Muscle of back (tissue), 11 donors: ENCODE measurements around the gene NBEA. TPM values are rescaled to one million over a fixed set of nuclear protein-coding genes. Genes with fewer than 3 reads are reported as not detected.
"Not testable (repeated sequence)": the region's sequence is repeated elsewhere in the genome, so short reads cannot be mapped to it uniquely, and the experiment has no call there.

Experiments used
- DNase-seq, 3 donors: peaks; one replicate each; pipeline versions ENCODE4 v3.0.0 to v3.0.0-alpha.2; 2013
- polyA plus RNA-seq, 10 donors: library from polyadenylated mRNA; unstranded; fragments of 120-200 nt; gene quantifications; one replicate each; pipeline ENCODE4 v1.2.1, GENCODE V29; 2013; ENCODE audit not compliant: insufficient read length in 10 of 10

NBEA gene
- polyA plus RNA-seq, 10 donors, result 13.3 to 18.4 (median 14.5) TPM

DNA sequence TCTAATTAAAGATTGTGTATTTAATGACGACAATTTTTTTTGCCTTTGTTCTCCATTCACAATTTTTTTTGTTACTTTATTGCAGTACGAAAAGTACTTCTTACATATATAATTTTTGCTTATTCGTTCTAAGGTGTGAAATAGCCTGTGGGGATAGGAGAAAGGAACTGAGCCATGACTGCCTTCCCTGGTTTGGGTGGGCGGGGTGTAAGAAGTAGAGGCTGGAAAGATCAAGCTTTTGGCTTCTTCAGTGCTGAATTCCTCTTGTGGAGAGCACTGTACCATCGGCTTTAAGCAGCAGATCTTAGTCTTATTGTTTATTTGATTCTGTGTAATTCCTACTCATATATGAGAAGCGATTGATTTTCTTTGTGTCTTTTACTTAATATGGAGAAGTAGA, 115.8 kb downstream of the NBEA start:
- no peak for DNase-seq

DNA sequence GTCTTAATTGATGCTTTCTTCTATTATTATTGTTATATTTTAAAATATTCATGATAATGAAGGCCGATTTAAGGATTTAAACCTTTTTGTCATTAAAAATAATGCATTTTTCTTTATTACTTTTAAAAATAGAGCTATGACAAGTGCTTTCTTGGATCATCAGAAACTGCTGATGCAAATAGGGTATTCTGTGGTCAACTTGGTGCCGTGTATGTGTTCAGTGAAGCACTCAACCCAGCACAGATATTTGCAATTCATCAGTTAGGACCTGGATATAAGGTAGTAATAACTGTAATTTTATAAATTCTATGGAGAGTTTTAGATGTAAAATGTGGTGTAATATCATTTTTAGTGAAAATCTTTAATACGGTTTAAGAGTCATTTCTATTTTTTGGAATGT, 116.5 kb downstream of the NBEA start:
- DNase-seq, result not testable (repeated sequence)

GRCh38 chr13:35086667-35087066, 144.6 kb downstream of the NBEA start:
- no peak for DNase-seq

DNA sequence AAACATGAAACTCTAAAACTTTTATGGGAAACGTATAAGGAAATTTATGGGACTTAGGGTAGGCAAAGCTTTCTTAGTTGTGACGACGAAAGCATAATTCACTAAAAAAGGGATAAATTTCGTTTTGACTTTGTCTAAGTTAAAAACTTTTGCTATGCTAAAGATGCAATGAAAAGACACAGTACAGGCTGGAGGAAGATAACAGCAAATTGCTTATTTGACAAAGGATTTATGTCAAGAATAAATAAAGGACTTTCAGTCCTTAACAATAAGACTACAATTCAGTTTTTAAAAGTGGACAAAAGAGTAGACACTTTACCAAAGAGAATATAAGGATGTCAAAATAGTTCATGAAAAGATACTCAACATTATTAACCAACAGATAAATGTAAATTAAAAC, 150.2 kb downstream of the NBEA start:
- no peak for DNase-seq

DNA sequence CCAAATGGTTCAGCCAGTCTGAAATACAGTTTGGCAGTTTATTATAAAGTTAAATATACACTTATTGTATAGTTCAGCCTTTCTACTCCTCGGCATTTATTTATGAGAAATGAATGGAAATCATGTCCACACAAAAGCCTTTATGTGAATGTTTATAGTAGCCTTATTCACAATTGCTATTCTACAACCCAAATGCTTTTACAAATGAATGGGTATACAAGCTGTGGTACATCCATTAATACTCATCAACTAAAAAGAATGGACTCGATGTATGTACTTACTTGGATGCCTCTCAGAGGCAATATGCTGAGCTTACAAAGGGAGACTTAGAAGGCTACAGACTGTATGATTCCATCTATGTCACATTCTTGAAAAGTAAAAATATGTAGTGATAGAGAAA, 150.7 kb downstream of the NBEA start:
- DNase-seq, result no peak

- DNase-seq, result no peak
Observed at GRCh38 chr13:35093356-35093755, 151.3 kb downstream of the NBEA start.

- DNase-seq, result not testable (repeated sequence)
Observed at GRCh38 chr13:35106771-35107170, 164.7 kb downstream of the NBEA start.

DNA sequence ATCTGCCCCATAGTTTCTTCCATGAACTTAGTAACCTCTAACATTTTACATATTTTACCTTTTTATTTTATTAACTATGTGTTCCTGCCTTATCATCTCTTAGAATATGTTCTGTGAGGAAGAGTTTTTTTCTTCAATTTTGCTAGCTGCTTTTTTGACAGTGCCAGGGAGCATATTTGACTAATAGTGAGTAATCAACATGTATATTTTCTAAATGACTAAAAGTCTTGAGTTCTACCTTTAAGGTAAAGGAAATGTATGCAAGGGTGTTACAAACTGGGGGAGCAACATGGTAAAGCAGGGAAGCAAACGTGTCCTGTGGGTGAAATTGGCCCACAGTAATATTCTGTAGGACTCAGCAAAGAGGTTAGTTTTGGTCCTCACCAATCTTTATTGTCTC, 165.5 kb downstream of the NBEA start:
- no peak for DNase-seq

GRCh38 chr13:35113612-35114011, 171.5 kb downstream of the NBEA start:
- DNase-seq, result not testable (repeated sequence)

DNA sequence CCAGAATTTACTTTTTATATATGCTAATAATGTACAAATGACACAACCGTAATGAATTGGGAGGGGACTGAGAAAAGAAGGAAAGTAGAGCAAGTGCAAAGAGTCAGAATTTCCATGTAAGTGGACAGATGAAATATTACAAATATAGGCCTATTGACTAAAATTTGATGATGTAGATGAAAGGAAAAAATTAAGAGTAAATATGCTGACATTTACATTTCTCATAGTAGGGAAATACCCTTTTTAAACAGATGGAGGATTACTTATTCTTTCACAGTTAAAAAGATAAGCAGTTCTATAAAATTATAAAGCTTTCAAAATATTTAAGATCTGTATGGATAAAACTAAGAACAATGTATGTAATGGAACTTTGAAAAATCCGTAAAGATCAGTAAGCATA, 185.4 kb downstream of the NBEA start:
- no peak for DNase-seq

DNA sequence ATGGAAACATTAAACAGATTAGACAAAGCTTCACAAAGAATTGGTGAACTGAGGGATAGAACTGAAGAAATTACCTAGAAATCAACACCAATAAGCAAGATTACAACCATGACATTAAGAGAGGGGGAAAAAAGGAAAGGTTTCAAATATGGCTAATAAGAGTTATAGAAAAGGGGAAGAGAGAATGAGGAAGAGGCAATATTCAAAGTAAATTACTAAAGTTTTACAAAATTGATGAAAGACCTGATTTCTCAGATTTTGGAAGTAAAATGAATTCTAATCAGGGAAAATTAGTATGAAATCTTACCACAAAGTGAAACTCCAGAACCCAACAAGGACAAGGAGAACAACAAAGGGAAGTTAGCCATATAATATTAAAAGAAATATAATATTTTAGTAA, 187.4 kb downstream of the NBEA start:
- DNase-seq, result no peak

GRCh38 chr13:35131471-35131870, 189.4 kb downstream of the NBEA start:
- DNase-seq, result no peak

DNA sequence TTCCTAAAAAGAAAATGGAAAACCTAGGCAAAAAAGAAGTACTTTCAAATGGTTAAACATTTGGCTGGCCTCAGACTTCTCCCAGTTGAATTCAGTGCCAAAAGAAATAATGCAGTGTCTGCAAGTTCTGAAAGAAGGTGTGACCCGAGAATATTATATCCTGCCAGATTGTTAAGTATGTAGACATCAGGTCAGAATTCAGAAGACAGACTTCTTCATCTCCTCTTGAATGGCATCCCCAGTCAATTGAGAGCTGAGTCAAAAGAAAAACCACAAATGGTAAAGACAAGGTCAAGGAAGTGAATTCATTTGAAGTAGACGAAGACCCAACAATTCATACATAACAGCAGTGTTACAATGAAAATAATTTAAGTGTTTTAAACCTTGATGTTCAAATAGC, 194.5 kb downstream of the NBEA start:
- no peak for DNase-seq

- DNase-seq, result no peak
Observed at GRCh38 chr13:35139591-35139990, 197.5 kb downstream of the NBEA start.

DNA sequence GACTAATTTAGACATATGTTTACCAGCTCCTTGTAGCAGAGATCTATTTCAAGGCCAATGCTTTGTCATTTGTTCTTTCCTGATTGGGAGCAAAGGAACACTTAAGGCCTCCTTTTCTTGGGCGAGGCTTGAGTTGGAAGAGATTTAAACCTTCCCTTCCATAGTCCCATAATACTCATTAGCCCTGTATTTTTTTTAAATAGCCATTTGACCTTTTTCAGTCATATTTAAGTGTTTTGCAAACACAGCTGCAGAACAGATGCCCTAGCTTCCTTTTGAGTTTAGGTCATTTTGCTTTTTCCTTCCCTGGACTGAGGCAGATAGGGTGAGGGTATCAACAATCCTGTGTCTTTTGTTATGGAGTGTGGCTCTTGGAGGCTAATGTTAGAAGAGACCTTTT, 198.3 kb downstream of the NBEA start:
- DNase-seq, result peak in 2 of 3 donors; percentile 36 to 49

GRCh38 chr13:35140831-35141230, 198.8 kb downstream of the NBEA start:
- peak; percentile 41 to 67 (median 54) for DNase-seq

DNA sequence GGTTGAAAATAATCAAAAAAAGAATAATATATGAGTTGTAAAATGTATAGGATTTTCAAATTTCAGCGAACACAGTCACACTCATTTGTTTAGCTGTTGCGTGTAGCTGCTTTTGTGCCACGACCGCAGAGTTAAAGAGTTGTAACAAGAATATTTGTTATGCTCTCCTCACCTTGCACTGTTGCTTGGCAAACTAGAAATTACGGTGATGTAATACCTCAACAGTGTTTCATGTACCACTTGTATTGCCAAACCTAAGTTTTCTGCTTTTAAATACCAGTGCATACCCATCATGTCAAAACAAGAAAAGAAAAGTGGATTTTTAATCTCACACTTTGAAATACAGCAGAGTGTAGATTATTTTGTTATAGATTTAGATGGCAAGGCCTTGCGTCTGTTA, 201.1 kb downstream of the NBEA start:
- no peak for DNase-seq

GRCh38 chr13:35144166-35144890, 202.3 kb downstream of the NBEA start:
- no peak for DNase-seq

DNA sequence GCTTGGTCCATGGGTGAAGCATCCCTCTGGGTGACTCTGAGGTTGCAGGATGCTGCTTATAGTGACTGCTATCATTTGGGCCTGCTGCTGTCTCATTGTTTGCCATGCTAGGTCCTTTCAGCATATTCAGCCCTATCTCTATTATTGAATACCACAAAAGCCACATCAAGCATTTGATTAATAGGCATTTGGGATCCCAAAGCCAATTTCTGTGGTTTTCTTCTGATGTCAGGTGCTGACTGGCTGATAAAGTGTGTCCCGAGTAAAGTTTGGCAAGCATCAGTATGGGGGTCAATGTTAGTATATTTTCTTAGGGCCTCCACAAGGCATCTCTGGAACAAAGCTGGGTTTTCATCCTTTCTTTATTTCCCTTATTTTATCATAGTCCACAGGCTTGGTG, 204.6 kb downstream of the NBEA start:
- no peak for DNase-seq

DNA sequence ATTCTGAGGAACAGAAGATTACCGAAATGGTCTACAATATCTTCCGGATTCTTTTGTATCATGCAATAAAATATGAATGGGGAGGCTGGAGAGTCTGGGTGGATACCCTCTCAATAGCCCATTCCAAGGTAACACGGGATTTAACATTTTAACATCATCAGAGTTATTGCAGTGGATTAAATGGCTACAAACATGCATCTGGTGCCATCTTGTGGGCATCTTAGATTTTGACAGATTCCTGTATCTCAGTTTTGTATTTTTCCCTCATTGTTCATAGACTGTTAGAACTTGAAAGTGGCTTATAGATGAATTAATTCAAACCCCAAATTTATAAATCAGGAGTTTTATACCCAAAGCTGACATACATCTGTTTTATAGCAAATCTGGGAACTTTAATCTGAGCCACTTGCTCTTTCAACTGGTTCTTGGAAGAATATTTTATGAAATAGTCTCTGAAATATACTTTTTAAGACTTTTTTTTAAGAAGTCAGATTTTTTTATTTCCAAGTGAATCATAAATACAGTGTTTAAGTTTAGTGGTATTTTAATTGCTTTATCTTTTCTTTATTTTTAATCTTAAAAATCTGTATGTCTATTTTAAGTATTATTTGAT, 215.2 kb downstream of the NBEA start:
- peak; percentile 58 to 83 (median 65) for DNase-seq

- no peak for DNase-seq
Observed at GRCh38 chr13:35159041-35159440, 217.0 kb downstream of the NBEA start.

DNA sequence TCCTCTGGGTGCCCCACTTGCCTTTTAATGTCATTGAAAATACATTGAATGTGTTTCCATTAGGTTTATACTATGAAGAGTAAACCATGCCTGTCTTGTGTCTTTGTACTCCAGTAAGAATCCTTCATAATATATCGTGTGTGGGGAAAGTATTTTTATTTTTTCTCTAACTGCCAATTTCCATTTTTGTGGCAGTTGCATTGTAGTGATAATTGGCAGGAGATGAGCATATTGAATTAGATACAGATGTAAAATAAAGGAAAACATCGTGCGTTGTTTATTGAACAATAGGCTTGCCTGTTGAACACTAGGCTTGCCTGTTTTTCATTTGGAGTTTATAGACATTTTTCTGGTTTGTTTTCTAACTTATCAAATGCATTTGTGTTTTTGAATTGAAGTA, 218.8 kb downstream of the NBEA start:
- DNase-seq, result peak in 2 of 3 donors; percentile 23 to 64

DNA sequence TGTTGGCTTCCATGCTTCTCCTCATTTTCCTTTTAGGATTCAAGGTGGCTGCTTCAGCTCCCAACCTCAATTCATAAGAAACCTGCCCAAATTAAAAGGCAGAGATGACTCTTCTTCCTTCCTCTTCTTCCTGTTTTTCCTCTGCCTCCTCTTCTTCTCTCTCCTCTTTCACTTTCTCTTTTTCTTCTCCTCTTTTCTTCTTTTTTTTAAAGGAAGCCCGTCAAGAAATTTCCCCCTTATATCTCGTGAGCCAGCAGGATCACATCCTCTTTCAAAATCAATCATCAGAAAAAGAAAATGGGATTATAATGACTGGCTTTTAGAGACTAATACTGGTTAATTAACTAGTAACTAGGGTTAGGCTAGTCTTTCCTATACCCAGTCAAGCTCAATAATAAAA, 220.3 kb downstream of the NBEA start:
- no peak for DNase-seq

GRCh38 chr13:35163674-35164073, 221.6 kb downstream of the NBEA start:
- no peak for DNase-seq
